CD14-positive monocyte (primary cell): ENCODE results near the gene GRIK3. TPM values are rescaled to one million over a fixed set of nuclear protein-coding genes. Genes with fewer than 3 reads are reported as not detected.
"Not testable (repeated sequence)": the region's sequence is repeated elsewhere in the genome, so short reads cannot be mapped to it uniquely, and the experiment has no call there.

Source experiments
- DNase-seq, 3 donors: peaks; one replicate each; pipeline ENCODE4 v3.0.0-alpha.2; 2011 to 2022
- H2AFZ ChIP-seq: 2 replicates; pipeline ENCODE4 v1.6.0; 2012; ENCODE audit warnings: mild to moderate bottlenecking, low read depth, low read length, inconsistent platforms; ENCODE audit not compliant: insufficient read depth, poor library complexity, severe bottlenecking
- H3K27ac ChIP-seq, 2 donors: 1 replicate in 1 of 2; 2 replicates in 1 of 2; pipeline ENCODE4 v1.5.1; 2012 to 2013; ENCODE audit warnings: low read length in 2 of 2, control low read depth in 1 of 2, inconsistent platforms in 1 of 2, low read depth in 1 of 2, mild to moderate bottlenecking in 1 of 2
- H3K27me3 ChIP-seq, 2 donors: one replicate each; pipeline versions ENCODE4 v1.6.0 to v1.6.1; 2011 to 2013; ENCODE audit warnings: low read length in 2 of 2; ENCODE audit not compliant: control insufficient read depth in 2 of 2, insufficient read depth in 2 of 2
- H3K36me3 ChIP-seq, 2 donors: replicated peaks in 1 of 2; 1 replicate in 1 of 2; 2 replicates in 1 of 2; pipeline versions ENCODE4 v1.5.1 to v1.6.1; 2012 to 2013; ENCODE audit warnings: low read length in 2 of 2, control low read depth in 1 of 2, inconsistent platforms in 1 of 2, mild to moderate bottlenecking in 1 of 2; ENCODE audit not compliant: insufficient read depth in 2 of 2, control insufficient read depth in 1 of 2
- H3K4me1 ChIP-seq, 2 donors: 1 replicate in 1 of 2; 2 replicates in 1 of 2; pipeline versions ENCODE4 v1.5.1 to v1.6.1; 2012 to 2013; ENCODE audit warnings: low read length in 2 of 2, control low read depth in 1 of 2, inconsistent platforms in 1 of 2, mild to moderate bottlenecking in 1 of 2, moderate library complexity in 1 of 2; ENCODE audit not compliant: insufficient read depth in 2 of 2, control insufficient read depth in 1 of 2
- H3K4me2 ChIP-seq: replicated peaks from 2 replicates; pipeline ENCODE3; 2012; ENCODE audit warnings: low read length, moderate library complexity, mild to moderate bottlenecking; ENCODE audit not compliant: poor library complexity, severe bottlenecking; ENCODE audit errors: extremely low read depth
- H3K4me3 ChIP-seq, 3 experiments: fragments of 200-600 bp in 1 of 3; sonication (generic) in 1 of 3; replicated peaks in 1 of 3; 1 replicate in 2 of 3; 2 replicates in 1 of 3; pipeline ENCODE4 v1.5.1; 2011 to 2013; ENCODE audit warnings: low read length in 3 of 3, mild to moderate bottlenecking in 3 of 3, control low read depth in 2 of 3, low read depth in 2 of 3, inconsistent platforms in 1 of 3, moderate library complexity in 1 of 3
- H3K79me2 ChIP-seq: 2 replicates; pipeline ENCODE4 v1.6.0; 2012; ENCODE audit warnings: mild to moderate bottlenecking, control low read depth, inconsistent platforms, low read length, moderate library complexity; ENCODE audit not compliant: insufficient read depth
- H3K9ac ChIP-seq: 2 replicates; pipeline ENCODE4 v1.6.0; 2017; ENCODE audit warnings: low read length, mild to moderate bottlenecking; ENCODE audit not compliant: insufficient read depth, poor library complexity, severe bottlenecking
- H3K9me3 ChIP-seq, 2 donors: replicated peaks in 1 of 2; 1 replicate in 1 of 2; 2 replicates in 1 of 2; pipeline versions ENCODE4 v1.5.1 to v1.6.1; 2012 to 2013; ENCODE audit warnings: low read length in 2 of 2, control low read depth in 1 of 2; ENCODE audit not compliant: control insufficient read depth in 1 of 2, insufficient read depth in 1 of 2
- H4K20me1 ChIP-seq: 2 replicates; pipeline ENCODE4 v1.6.0; 2012; ENCODE audit warnings: mild to moderate bottlenecking, low read length, control low read depth, moderate library complexity; ENCODE audit not compliant: insufficient read depth
- H3K27ac Mint-ChIP-seq, 7 donors: one replicate each; pipeline ENCODE4 v1.8.0; 2020; ENCODE audit warnings: mild to moderate bottlenecking in 7 of 7, mixed read lengths in 7 of 7, moderate library complexity in 6 of 7, inconsistent platforms in 2 of 7
- H3K27me3 Mint-ChIP-seq, 3 donors: one replicate each; pipeline ENCODE4 v1.8.0; 2021 to 2022; ENCODE audit warnings: low read depth in 3 of 3, mild to moderate bottlenecking in 3 of 3, mixed read lengths in 3 of 3, moderate library complexity in 3 of 3, inconsistent platforms in 1 of 3
- H3K36me3 Mint-ChIP-seq, 2 donors: one replicate each; pipeline ENCODE4 v1.8.0; 2020; ENCODE audit warnings: mixed read lengths in 2 of 2, inconsistent platforms in 1 of 2, mild to moderate bottlenecking in 1 of 2
- H3K4me1 Mint-ChIP-seq: one replicate; pipeline ENCODE4 v1.8.0; 2020; ENCODE audit warnings: mild to moderate bottlenecking, mixed read lengths
- H3K4me3 Mint-ChIP-seq, 2 donors: one replicate each; pipeline ENCODE4 v1.8.0; 2020; ENCODE audit warnings: mild to moderate bottlenecking in 2 of 2, mixed read lengths in 2 of 2, moderate library complexity in 1 of 2
- H3K9me3 Mint-ChIP-seq, 7 donors: one replicate each; pipeline ENCODE4 v1.8.0; 2020 to 2022; ENCODE audit warnings: mixed read lengths in 7 of 7, mild to moderate bottlenecking in 6 of 7, moderate library complexity in 6 of 7, inconsistent platforms in 2 of 7
- CTCF ChIP-seq: fragments of 200-600 bp; IDR thresholded peaks from one replicate; pipeline ENCODE4 v1.8.0; 2022; ENCODE audit warnings: antibody characterized with exemption, mild to moderate bottlenecking
- WGBS: methylation state at CpG from one replicate; pipeline ENCODE4 v1.1.5; 2013; ENCODE audit warnings: missing lambda C conversion rate; ENCODE audit not compliant: insufficient coverage; 5-methylcytosine and 5-hydroxymethylcytosine counted together
- intact Hi-C, 2 donors: fragments of 100-400 bp; cut with micrococcal nuclease; formaldehyde crosslinking; loops; one replicate each; pipeline versions ENCODE4 v1.15.0 to v1.15.1; 2023
- polyA plus RNA-seq, 3 donors: library from polyadenylated mRNA; depleted of rRNA in 1 of 3; unstranded in 2 of 3; stranded (reverse) in 1 of 3; fragments of 300-500 nt in 2 of 3; fragments of >200 nt in 1 of 3; fragmentation: Illumina TruSeq in 2 of 3; gene quantifications; 1 replicate in 2 of 3; 2 replicates in 1 of 3; pipeline ENCODE4 v1.2.3, GENCODE V29; 2012 to 2021

The GRIK3 gene
- polyA plus RNA-seq, 3 donors: not detected

GRCh38 chr1:36918604-36919003 lies 115.7 kb downstream of the GRIK3 start:
- intact Hi-C loops: no loop called here
- no peaks in the 10 kb centered on the region for H4K20me1 ChIP-seq
- WGBS: 87% methylated on average over 3 of the region's 4 CpGs

DNA sequence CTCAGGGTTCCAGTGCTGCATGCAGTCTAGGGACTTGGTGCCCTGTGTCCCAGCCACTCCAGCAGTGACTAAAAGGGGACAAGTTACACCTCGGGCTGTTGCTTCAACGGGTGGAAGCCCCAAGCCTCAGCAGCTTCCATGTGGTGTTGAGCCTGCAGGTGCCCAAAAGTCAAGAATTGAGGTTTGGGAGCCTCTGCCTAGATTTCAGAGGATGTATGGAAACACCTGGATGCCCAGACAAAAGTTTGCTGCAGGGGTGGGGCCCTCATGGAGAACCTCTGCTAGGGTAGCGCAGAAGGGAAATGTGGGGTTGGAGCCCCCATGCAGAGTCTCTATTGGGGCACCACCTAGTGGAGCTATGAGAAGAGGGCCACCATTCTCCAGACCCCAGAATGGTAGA lies 117.8 kb downstream of the GRIK3 start:
- H3K36me3 ChIP-seq, H3K27me3 ChIP-seq, H3K9me3 Mint-ChIP-seq, DNase-seq, H3K79me2 ChIP-seq, H3K36me3 Mint-ChIP-seq, H3K4me3 ChIP-seq, H3K4me3 Mint-ChIP-seq, intact Hi-C loops, H3K27me3 Mint-ChIP-seq, H3K9ac ChIP-seq, H3K4me1 ChIP-seq, H3K27ac ChIP-seq, H4K20me1 ChIP-seq, H3K4me2 ChIP-seq, H3K9me3 ChIP-seq, H2AFZ ChIP-seq, H3K4me1 Mint-ChIP-seq: not testable (repeated sequence)
- WGBS: 93% methylated on average over 2 of the region's 3 CpGs
- peak overlapping the region in 1 of 7 donors; percentile 25 for H3K27ac Mint-ChIP-seq

More at GRCh38 chr1:36918604-36919003, 115.7 kb downstream of the GRIK3 start:
- no peak overlapping the region for H2AFZ ChIP-seq
- no peak for DNase-seq
- Mint-ChIP-seq H3K9me3 (peaks cover 0 to 5% (median 0%) of the 10 kb centered on the region in 7 donors), H3K27me3 (peaks cover 3 to 5% (median 4%) of the 10 kb centered on the region in 3 donors), H3K4me1 (no peaks in the 10 kb centered on the region), H3K4me3 (no peak overlapping the region), H3K27ac (no peak overlapping the region), H3K36me3 (no peaks in the 10 kb centered on the region)
- H3K4me1 ChIP-seq: no peaks in the 10 kb centered on the region
- no peak overlapping the region for H3K9ac ChIP-seq
- H3K27me3 ChIP-seq: no peaks in the 10 kb centered on the region
- TF ChIP-seq CTCF: no peak
- no peak overlapping the region for H3K27ac ChIP-seq
- H3K4me3 ChIP-seq: no peak overlapping the region
- no peaks in the 10 kb centered on the region for H3K9me3 ChIP-seq
- H3K36me3 ChIP-seq: no peaks in the 10 kb centered on the region
- no peaks in the 10 kb centered on the region for H3K79me2 ChIP-seq
- no peak overlapping the region for H3K4me2 ChIP-seq
